ENCODE results near the gene STOX2.

Gene STOX2

DNA sequence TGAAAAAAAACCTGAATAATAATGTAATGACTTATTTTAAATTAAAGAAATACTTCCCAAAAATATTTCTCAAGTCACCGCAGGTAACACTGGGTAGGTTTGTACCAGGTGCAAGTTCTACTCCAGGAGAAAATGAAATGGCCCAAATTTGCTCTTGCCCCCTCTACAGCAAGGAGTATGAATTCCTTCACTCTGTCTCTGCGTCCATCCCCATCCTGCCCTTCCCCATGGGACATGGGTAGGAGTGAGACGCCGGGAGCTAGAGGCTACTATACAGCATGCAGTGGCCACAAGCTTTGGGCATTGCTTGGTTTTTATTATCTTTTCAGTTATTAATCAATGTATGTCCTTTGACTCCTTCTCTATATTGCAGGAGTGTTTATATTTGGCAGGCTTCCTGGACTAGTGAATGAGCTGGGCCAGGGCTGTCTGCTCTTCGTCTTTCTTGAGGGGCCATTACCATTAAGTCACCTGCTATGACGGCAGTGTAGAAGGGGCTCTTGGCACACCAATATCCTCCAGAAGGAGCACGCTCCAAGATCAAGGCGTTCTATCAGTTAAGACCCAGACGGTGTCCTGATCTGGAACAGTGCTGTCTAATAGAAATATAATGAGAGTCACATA lies 162.9 kb downstream of the STOX2 start:
- no peak for DNase-seq (ENCODE audit: low read depth in 3 of 3)
